ENCODE data around the gene KRTAP29-1. TPM values are rescaled to one million over a fixed set of nuclear protein-coding genes. Genes with fewer than 3 reads are reported as not detected.
"Not testable (repeated sequence)": the region's sequence is repeated elsewhere in the genome, so short reads cannot be mapped to it uniquely, and the experiment has no call there.

Gene KRTAP29-1
- total and polyA plus RNA-seq, 2 experiments from 2014 or later, result not detected

GRCh38 chr17:41347869-41348760 is 45.5 kb upstream of the KRTAP29-1 start:
- Histone ChIP-seq H3K4me3 (no peak overlapping the region), H3K9me2 (ENCODE audit: insufficient read depth) (0 out of 2 replicates have a peak, but pooled peaks cover 10% of the 10 kb centered on the region), H3K27ac (ENCODE audit: low read depth) (no peak overlapping the region), H3K4me1 (ENCODE audit: insufficient read depth) (no peaks in the 10 kb centered on the region), H3K4me2 (no peak overlapping the region), H4K20me1 (replicated peaks; ENCODE audit: insufficient read depth) (0 out of 2 replicates have a peak, but pooled peaks cover 4% of the 10 kb centered on the region), H2AFZ (no peak overlapping the region), H3K27me3 (ENCODE audit: insufficient read depth) (no peaks in the 10 kb centered on the region), H3F3A (replicated peaks; ENCODE audit: low read depth) (no peaks in the 10 kb centered on the region), H3K36me3 (ENCODE audit: insufficient read depth) (no peaks in the 10 kb centered on the region), H3K79me2 (replicated peaks; ENCODE audit: insufficient read depth) (no peaks in the 10 kb centered on the region)
- Mint-ChIP-seq H3K27me3 (ENCODE audit: insufficient read depth, low read depth, poor library complexity) (no peaks in the 10 kb centered on the region), H3K4me1 (no peaks in the 10 kb centered on the region), H3K4me3 (no peak overlapping the region), H3K27ac (no peak overlapping the region), H3K9me3 (peaks cover 8% of the 10 kb centered on the region), H3K36me3 (ENCODE audit: low read depth) (no peaks in the 10 kb centered on the region; the same call in 2 of the 3 replicates)
- DNase-seq (ENCODE audit: low spot score), result no peak
- TF ChIP-seq ZNF114 (CRISPR knock-in tag; IDR thresholded peaks at IDR 0.05), result no peak
- no peak for TF ChIP-seq ZNF331 (CRISPR knock-in tag; IDR thresholded peaks at IDR 0.05; ENCODE audit: low read depth)
- no peak for TF ChIP-seq EZH2 (IDR thresholded peaks at IDR 0.05; ENCODE audit: low read depth, unreplicated experiment)
- TF ChIP-seq STAT1 (IDR thresholded peaks at IDR 0.05; ENCODE audit: unreplicated experiment), result no peak
- TF ChIP-seq ZNF462 (CRISPR knock-in tag; IDR thresholded peaks at IDR 0.05), result no peak
- TF ChIP-seq, protein P1, sequence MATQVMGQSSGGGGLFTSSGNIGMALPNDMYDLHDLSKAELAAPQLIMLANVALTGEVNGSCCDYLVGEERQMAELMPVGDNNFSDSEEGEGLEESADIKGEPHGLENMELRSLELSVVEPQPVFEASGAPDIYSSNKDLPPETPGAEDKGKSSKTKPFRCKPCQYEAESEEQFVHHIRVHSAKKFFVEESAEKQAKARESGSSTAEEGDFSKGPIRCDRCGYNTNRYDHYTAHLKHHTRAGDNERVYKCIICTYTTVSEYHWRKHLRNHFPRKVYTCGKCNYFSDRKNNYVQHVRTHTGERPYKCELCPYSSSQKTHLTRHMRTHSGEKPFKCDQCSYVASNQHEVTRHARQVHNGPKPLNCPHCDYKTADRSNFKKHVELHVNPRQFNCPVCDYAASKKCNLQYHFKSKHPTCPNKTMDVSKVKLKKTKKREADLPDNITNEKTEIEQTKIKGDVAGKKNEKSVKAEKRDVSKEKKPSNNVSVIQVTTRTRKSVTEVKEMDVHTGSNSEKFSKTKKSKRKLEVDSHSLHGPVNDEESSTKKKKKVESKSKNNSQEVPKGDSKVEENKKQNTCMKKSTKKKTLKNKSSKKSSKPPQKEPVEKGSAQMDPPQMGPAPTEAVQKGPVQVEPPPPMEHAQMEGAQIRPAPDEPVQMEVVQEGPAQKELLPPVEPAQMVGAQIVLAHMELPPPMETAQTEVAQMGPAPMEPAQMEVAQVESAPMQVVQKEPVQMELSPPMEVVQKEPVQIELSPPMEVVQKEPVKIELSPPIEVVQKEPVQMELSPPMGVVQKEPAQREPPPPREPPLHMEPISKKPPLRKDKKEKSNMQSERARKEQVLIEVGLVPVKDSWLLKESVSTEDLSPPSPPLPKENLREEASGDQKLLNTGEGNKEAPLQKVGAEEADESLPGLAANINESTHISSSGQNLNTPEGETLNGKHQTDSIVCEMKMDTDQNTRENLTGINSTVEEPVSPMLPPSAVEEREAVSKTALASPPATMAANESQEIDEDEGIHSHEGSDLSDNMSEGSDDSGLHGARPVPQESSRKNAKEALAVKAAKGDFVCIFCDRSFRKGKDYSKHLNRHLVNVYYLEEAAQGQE (IDR thresholded peaks at IDR 0.05; ENCODE audit: unreplicated experiment), result no peak
- TF ChIP-seq, protein P2, sequence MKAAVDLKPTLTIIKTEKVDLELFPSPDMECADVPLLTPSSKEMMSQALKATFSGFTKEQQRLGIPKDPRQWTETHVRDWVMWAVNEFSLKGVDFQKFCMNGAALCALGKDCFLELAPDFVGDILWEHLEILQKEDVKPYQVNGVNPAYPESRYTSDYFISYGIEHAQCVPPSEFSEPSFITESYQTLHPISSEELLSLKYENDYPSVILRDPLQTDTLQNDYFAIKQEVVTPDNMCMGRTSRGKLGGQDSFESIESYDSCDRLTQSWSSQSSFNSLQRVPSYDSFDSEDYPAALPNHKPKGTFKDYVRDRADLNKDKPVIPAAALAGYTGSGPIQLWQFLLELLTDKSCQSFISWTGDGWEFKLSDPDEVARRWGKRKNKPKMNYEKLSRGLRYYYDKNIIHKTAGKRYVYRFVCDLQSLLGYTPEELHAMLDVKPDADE (IDR thresholded peaks at IDR 0.05), result no peak
- TF ChIP-seq POLR2AphosphoS5 (IDR thresholded peaks at IDR 0.05; ENCODE audit: low read depth), result no peak
- TF ChIP-seq JUNB (IDR thresholded peaks at IDR 0.05; ENCODE audit: unreplicated experiment), result no peak
- no peak for ATAC-seq

GRCh38 chr17:41346421-41346820 is 43.8 kb upstream of the KRTAP29-1 start:
- H3K27me3 ChIP-seq (ENCODE audit: insufficient read depth); ATAC-seq; H3K4me1 Mint-ChIP-seq; H3K4me2 ChIP-seq; H3K4me3 Mint-ChIP-seq; H3K27me3 Mint-ChIP-seq (ENCODE audit: insufficient read depth, low read depth, poor library complexity); H3K36me3 ChIP-seq (ENCODE audit: insufficient read depth); H4K20me1 ChIP-seq (replicated peaks; ENCODE audit: insufficient read depth); H3K4me3 ChIP-seq; H3K27ac Mint-ChIP-seq; DNase-seq (ENCODE audit: low spot score); H3K4me1 ChIP-seq (ENCODE audit: insufficient read depth); H3K79me2 ChIP-seq (replicated peaks; ENCODE audit: insufficient read depth); H3K36me3 Mint-ChIP-seq (ENCODE audit: low read depth); H3K27ac ChIP-seq (ENCODE audit: low read depth); H3K9me2 ChIP-seq (ENCODE audit: insufficient read depth); H2AFZ ChIP-seq; H3F3A ChIP-seq (replicated peaks; ENCODE audit: low read depth): not testable (repeated sequence)
- H3K9me3 Mint-ChIP-seq, result peaks cover 21% of the 10 kb centered on the region
